AG08395 (cell line): ENCODE results near the gene OR13F1.
"Not testable (repeated sequence)": the region's sequence is repeated elsewhere in the genome, so short reads cannot be mapped to it uniquely, and the experiment has no call there.

Source experiments
- DNase-seq: peaks from one replicate; pipeline ENCODE4 v3.0.0; 2012; ENCODE audit warnings: mixed read lengths, low spot score

Gene OR13F1, protein sequence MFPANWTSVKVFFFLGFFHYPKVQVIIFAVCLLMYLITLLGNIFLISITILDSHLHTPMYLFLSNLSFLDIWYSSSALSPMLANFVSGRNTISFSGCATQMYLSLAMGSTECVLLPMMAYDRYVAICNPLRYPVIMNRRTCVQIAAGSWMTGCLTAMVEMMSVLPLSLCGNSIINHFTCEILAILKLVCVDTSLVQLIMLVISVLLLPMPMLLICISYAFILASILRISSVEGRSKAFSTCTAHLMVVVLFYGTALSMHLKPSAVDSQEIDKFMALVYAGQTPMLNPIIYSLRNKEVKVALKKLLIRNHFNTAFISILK

DNA sequence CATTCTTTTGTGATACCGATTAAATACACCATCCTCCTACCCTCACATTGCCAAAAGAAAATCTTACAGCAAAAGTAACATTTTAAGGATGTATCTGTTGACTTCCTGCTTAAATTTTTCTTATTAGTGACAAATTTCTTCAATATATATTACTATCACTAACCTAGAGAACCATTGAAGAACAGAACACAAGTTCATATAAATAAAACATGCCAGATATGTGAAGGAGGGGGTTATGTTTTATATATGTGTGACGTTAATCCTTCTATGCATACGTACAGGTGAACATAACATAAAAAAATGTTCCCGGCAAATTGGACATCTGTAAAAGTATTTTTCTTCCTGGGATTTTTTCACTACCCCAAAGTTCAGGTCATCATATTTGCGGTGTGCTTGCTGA is at the start of gene OR13F1:
OR13F1 (plus strand) TSS at position 301 of the 400 bp plus-strand sequence; CDS start at position 301, 0 bp downstream.
- no peak for DNase-seq

DNA sequence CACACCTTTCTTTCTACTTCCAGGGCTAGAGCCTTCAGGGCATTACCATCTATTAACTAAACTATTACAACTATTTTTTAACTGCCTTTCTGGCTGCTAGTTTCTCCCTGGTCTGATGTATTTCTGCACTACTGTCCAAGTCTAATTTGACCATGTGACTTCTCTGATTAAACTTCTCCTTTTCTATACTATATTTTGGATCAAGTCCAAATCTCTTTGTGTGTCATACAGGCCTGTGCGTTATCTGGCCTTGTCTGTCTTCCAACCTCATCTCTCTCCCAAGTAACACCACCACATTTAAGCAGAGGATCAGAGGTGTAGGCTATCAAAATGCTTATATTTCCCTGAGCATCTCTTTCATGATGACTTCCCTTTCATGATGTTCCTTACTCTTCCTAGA is 47.2 kb upstream of the OR13F1 start:
- DNase-seq = no peak

DNA sequence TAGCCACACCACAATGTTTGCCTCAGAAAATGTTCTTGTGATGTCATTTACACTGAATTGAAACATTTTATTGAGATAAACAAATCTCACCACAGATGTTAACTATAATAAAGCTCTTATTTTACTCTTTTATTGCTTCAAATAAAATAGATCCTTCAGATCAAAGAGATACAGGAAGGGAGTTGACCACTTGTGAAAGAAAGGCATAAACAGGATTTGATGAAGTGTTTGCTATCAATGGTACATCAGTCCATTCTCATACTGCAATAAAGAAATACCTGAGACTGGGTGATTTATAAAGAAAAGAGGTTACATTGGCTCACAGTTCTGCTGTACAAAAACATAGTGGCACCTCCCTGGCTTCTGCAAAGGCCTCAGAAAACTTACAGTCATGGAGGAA is 40.2 kb upstream of the OR13F1 start:
- DNase-seq = no peak

DNA sequence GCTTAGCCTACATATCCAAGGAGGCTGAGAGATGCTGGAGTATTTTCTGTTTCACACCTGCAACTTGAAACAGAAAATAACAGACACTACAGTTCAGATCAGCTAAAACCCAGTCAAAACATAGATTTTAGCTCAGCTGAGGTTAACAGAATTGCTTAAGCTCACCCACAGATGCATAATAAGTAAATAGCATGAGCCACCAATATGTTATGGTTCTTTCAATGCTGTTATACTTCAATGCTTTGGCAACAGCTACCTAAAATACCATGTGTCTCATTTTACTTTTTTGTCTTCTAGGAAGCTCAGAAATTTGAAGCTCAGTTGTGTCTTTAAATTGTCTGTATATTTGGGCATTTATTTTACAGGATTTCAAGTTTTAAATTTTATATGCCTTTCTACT is 35.8 kb upstream of the OR13F1 start:
- no peak for DNase-seq

DNA sequence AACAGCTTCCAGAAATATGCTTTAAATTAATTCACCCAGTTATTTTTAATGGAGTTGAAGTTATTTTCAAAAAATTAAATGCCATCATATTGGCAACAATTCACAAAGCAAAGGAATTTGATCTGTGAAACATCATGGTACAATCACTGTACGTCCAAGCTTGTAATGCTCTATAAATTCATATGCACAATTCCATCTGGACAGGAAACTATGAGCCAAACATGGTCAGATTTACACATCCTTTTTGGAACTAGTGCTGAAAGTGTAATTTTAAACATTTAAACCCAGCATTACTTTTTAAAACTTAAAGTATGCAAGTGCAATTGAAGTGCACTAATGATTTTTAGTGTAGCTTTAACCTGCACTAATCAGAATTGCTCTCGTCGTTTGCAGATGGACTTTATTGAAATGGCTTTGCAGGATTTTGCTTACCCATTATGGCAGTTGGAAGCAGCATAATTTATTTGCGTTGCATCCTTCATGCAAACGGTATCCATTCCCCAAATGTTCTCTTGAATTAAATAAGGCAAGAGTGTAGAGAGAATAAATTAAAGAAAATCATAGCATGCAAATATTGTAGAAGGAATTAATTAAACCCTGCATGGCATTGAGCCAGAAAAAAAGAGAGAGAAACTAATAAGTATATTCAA is 21.0 kb upstream of the OR13F1 start:
- DNase-seq = no peak

DNA sequence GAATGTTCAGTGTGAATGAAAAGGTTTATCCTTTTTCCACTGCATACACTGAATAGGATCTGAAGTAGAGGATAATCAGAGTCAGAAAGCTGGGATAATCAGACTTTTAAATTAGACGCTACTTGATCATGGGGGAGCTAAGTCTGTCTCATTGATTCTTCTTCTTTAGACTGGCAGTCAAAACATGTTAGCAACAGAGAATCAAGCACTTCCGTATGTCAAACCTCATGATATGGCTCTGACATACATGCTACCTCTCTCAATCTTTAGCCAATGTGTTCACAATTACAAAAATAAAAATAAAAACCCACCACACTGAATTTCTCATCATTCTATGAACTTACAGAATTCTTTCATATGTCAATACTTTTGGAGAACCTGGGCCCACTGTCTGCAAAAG is 19.0 kb upstream of the OR13F1 start:
- DNase-seq = no peak

DNA sequence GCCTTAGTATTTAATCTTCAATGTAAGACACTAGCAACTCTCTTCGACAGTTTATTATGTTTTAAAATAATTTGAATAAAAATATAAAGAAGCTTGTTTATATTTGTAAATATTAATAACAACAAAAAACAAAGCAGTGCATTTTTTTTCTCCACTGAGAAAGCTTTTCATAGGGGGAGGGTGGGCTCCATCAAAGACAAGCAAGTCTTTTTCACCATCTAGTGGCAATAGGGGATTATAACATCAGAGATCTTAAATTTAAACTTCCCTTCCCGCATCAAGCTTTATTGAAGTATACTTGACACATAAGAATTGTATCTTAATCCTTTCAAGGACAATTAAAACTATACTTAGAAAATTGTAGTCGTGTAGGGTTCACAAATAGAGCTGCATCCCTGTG is 9.3 kb upstream of the OR13F1 start:
- no peak for DNase-seq

DNA sequence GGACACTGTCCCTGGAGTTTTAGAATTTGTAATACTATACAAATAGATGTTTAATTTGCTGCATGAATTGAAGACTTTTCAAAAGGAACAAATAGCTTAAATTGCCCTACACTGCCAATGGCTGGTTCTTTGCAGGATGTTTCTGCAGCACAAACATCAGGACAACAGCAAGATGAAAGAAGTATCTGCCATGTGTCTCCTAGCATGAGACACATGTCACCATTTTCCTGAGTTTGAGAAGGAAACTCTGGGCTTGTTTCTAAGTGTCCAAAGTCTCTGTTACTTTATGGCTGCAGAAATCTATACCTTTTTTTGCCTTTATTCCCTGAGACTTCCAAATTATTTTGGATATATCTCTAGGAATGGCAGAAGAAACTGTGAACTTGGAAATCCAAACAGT is 623 bp upstream of the OR13F1 start:
- no peak for DNase-seq

DNA sequence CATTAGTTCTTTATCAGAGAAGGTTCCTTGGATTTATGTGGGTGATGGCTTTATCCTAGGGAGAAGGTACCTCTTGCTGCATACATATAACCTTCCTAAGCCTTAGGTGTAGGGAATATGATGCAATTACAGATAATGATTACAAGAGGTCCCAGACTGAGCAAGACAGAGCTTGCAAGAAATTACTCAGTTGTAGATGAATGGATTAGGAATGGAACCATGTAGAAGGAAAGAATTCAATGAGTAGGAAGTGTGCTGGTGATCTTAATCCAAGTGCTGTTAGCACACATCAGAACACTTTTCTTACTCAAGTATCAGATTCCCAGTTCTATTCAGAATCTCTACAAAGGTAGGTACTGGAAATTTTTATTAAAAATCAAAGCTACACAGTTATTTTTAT is 2.5 kb downstream of the OR13F1 start:
- no peak for DNase-seq

DNA sequence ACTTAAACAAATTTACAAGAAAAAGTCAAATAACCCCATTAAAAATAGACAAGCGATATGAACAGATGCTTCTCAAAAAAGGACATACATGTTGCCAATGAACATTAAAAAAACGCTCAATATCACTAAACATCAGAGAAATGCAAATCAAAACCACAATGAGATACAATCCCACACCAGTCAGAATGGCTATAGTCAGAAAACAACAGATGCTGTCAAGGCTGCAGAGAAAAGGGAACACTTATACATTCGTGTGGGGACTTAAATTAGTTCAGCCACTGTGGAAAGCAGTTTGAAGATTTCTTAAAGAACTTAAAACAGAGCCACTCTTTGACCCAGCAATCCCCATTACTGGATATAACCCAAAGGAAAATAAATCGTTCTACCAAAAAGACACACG is 10.8 kb downstream of the OR13F1 start:
- DNase-seq = no peak

DNA sequence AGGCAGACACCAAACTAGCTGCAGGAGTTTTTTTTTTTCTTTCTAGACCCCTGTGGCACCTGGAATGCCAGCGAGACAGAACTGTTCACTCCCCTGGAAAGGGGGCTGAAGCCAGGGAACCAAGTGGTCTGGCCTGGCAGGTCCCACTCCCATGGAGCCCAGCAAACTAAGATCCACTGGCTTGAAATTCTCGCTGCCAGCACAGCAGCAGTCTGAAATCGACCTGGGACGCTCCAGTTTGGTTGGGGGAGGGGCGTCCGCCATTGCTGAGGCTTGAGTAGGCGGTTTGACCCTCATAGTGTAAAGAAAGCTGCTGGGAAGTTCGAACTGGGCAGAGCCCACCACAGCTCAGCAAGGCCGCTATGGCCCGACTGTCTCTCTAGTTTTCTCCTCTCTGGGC is 16.2 kb downstream of the OR13F1 start:
- DNase-seq = not testable (repeated sequence)

DNA sequence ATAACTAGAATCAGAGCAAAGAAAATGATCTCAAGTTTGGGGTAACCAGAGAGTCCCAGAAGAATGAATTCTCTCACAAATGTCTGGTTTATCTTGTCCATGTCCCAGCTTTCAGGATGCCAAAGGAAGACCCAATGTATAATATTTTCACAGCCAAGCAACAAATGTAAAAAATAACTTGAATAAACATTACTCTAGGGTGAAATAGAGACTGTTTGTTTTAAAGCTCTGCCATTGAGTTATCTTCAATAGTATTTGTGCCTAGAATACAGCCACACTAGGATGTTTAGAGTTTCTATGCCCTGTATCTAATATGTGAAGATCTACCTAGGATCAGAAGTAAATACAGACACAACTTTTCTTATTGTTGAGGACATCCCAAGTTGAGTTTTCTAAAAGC is 23.0 kb downstream of the OR13F1 start, which contains the start of gene OR13C4:
OR13C4 (minus strand) TSS at position 101 of the 400 bp plus-strand sequence; CDS start at position 101, 0 bp downstream.
- DNase-seq = no peak

DNA sequence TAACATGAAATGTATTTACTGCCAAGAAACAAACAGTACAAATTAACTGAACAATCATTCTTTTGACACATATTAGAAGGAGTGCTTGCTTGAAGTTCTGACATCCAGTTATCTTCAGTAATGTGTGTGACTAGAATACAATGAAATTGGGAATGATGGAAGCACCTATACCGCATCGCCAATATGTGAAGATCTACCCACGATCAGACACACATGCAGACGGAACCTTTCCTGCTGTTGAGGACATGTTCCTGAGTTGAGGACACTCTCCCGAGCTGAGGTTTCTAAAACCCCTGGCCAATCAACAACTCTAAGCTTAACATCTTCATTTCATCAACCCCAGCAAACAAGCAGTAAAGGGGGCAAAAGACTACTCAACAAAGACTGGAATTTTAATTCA is 32.7 kb downstream of the OR13F1 start, which contains the start of gene OR13C3:
OR13C3 (minus strand) TSS at position 101 of the 400 bp plus-strand sequence. CDS start 133 bp downstream, outside the sequence.
- DNase-seq = no peak

DNA sequence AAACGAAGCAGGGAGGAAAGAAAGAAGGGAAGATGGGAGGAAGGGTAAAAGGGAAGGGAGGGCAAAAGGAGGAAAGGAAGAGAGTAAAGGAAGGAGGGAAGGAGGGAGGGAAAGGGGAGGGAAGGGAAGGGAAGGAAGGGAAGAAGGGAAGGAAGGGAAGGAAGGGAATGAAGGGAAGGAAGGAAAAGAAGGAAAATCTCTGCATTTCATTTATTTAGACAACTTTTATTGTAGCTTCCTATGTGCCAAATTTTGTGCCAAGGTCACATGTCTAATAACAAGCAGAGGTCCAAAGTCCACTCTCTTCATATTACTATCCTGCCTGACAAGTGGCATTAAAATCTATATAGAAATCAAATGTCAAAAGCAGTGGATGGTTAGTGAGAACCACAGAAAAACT is 35.2 kb downstream of the OR13F1 start:
- DNase-seq = no peak

DNA sequence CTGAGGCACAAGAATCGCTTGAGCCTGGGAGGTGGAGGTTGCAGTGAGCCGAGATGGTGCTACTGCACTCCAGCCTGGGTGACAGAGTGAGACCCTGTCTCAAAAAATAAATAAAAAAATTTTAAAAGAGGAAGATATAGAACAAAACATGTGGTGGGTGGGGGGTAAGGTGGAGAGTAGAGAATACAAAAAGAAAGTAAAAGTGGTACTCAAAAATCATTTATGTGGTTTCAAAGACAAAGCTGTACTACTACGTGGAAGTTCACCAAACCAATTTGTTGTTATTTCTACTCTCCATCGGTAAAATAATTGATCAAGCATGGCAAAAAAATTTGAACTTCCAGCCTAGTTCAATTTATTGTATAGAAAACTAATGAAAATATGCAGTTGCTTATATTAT is 40.6 kb downstream of the OR13F1 start:
- DNase-seq = no peak

DNA sequence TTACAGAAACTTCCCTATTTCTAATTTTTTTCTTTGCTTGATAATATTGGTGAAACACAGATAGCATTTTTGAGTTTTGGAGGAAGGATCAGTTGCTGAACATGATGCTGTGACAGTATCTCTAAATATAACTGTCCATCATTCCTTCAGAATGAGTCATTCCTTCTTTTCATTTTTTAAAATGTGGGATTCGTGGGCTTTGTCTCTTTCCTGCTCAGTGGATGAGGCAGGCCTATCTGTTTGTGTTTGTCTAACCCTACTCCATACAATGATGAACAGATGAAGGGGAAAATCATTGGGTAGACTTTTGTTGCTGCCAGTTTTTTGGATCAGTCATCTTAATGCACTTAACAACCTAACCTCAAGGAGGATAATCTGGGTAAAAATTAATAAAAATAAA is 49.2 kb downstream of the OR13F1 start:
- no peak for DNase-seq
